ENCODE results near the gene CD109. TPM values are rescaled to one million over a fixed set of nuclear protein-coding genes. Genes with fewer than 3 reads are reported as not detected.

The CD109 gene
- total and polyA plus RNA-seq, 10 of the 15 experiments (the other 5 are each of a cell fraction or from before 2014, with no cell fraction given), result 0.27 to 4.4 (median 2.1) TPM

DNA sequence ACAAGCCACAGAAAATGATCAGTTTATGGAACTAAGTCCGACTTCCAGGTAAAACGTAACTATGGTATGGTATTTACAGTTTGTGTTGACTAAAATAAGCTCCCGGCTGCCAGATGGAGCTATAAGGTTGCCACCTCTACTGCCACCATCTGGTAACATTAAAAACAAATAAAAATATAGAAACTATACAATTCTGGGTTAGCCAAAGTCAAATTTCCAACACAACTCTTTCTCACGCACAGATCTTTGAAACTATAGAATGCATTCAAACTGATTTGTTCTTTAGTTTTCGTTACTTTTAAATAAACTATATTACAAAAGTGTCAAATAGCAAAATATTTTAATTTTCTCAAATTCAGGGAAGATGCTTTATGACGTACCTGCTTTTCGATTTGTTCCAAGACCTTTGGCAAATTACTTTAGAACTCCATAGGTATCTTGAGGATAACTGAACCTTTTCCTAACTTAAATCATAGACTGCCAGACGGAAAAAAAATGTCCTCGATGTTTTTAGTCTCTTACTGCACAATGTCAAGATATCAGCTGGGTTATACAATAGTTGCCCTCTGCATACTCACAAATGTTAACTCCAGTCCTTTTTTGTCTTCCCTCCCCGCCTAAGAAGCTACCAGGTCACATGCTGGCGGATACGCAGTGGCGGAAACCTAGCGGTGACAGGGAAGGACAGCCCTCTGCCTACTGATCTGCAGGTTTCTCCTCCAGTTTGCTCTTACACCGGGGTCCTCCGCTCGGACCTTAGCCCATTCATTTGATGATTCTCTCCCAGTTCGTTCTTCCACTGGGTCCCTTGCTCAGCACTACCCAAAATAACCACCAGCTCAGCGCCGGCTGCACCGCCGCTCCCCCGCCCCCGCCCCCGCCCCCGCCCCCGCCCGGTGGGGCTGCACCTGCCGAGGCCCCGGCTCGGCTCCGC, 43.1 kb upstream of the CD109 start (continued):
- no peak for TF ChIP-seq MYB (IDR thresholded peaks at IDR 0.05; ENCODE audit: borderline replicate concordance, low read depth, low read length)
- TF ChIP-seq KAT2A (conservative IDR thresholded peaks at IDR 0.05; ENCODE audit: control insufficient read depth, low read depth, low read length), result no peak
- TF ChIP-seq SUPT20H (IDR thresholded peaks at IDR 0.05; ENCODE audit: borderline replicate concordance, control insufficient read depth, low read depth, low read length), result no peak
- TF ChIP-seq SMAD5 (IDR thresholded peaks at IDR 0.05; ENCODE audit: low read depth), result no peak
- TF ChIP-seq PKNOX1 (IDR thresholded peaks at IDR 0.05), result no peak
- no peak for TF ChIP-seq ZNF622 (IDR thresholded peaks at IDR 0.05)
- no peak for TF ChIP-seq ATF3 (IDR thresholded peaks at IDR 0.05; ENCODE audit: borderline replicate concordance, extremely low read depth, low read depth, low read length)
- TF ChIP-seq EGR1 (IDR thresholded peaks at IDR 0.05; ENCODE audit: borderline replicate concordance in 1 of 2, low read depth in 2 of 2, low read length in 2 of 2), result peak in 1 of 2 experiments; percentile 88; a peak in 2 of 3 replicates
- no peak for TF ChIP-seq SPI1 (IDR thresholded peaks at IDR 0.05; ENCODE audit: borderline replicate concordance, insufficient read depth, low read depth, low read length)
- no peak for TF ChIP-seq HDAC6 (IDR thresholded peaks at IDR 0.05; ENCODE audit: unreplicated experiment)
- peak; percentile 90 for TF ChIP-seq RAD51 (IDR thresholded peaks at IDR 0.05)
- no peak for TF ChIP-seq EP300 (IDR thresholded peaks at IDR 0.05; ENCODE audit: borderline replicate concordance in 1 of 2, control insufficient read depth in 1 of 2, low read depth in 2 of 2, low read length in 2 of 2)
- TF ChIP-seq RUNX3 (IDR thresholded peaks at IDR 0.05; ENCODE audit: low read length), result 0 out of 2 replicates have a peak, but pooled peaks have one; percentile 9
- no peak for TF ChIP-seq CBX5 (IDR thresholded peaks at IDR 0.05; ENCODE audit: low read depth)
- TF ChIP-seq FOS (IDR thresholded peaks at IDR 0.05; ENCODE audit: borderline replicate concordance, extremely low read depth, insufficient read length), result no peak
- peak; percentile 54 to 61; a peak in 3 of 4 replicates for TF ChIP-seq BHLHE40 (IDR thresholded peaks at IDR 0.05; ENCODE audit: borderline replicate concordance in 1 of 2, low read depth in 2 of 2, low read length in 1 of 2)
- TF ChIP-seq SRF (IDR thresholded peaks at IDR 0.05; ENCODE audit: low read depth in 2 of 2, low read length in 2 of 2), result no peak
- no peak for TF ChIP-seq BACH1 (IDR thresholded peaks at IDR 0.05; ENCODE audit: borderline replicate concordance)
- no peak for TF ChIP-seq HDGF (IDR thresholded peaks at IDR 0.05)
- TF ChIP-seq CEBPZ (IDR thresholded peaks at IDR 0.05; ENCODE audit: low read depth, low read length), result no peak
- no peak for TF ChIP-seq SIX5 (IDR thresholded peaks at IDR 0.05; ENCODE audit: low read depth, low read length, severe bottlenecking)
- TF ChIP-seq IKZF2 (IDR thresholded peaks at IDR 0.05), result peak in 1 of 2 experiments; percentile 49; a peak in 1 of 4 replicates
- no peak for TF ChIP-seq DPF2 (IDR thresholded peaks at IDR 0.05)
- no peak for TF ChIP-seq NFXL1 (IDR thresholded peaks at IDR 0.05; ENCODE audit: borderline replicate concordance)
- no peak for TF ChIP-seq BRCA1 (IDR thresholded peaks at IDR 0.05; ENCODE audit: low read depth, low read length)
- TF ChIP-seq CREB1 (IDR thresholded peaks at IDR 0.05; ENCODE audit: low read depth), result 0 out of 2 replicates have a peak, but pooled peaks have one; percentile 6
